SK-N-SH treated with all-trans-retinoic acid at 6 μM for 48 hours (cell line): Measurements from ENCODE around the gene UBTD1.

Source experiments
- OSR1 ChIP-seq: fragments of 250-450 bp; sonication (Bioruptor Pico); IDR thresholded peaks from 2 replicates; pipeline ENCODE4 v1.8.0; 2022; ENCODE audit warnings: moderate library complexity, mild to moderate bottlenecking, inconsistent platforms
- PATZ1 ChIP-seq: fragments of 250-450 bp; sonication (Bioruptor Pico); IDR thresholded peaks from 2 replicates; pipeline ENCODE4 v1.8.0; 2020; ENCODE audit warnings: mild to moderate bottlenecking, moderate library complexity, borderline replicate concordance
- PPARA ChIP-seq: fragments of 250-450 bp; sonication (Bioruptor Pico); IDR thresholded peaks from 2 replicates; pipeline ENCODE4 v1.5.0; 2020; ENCODE audit warnings: mild to moderate bottlenecking, borderline replicate concordance
- RARB ChIP-seq: fragments of 250-450 bp; sonication (Bioruptor Pico); IDR thresholded peaks from 2 replicates; pipeline ENCODE4 v1.8.0; 2021; ENCODE audit warnings: mild to moderate bottlenecking, moderate library complexity
- ZC3H10 ChIP-seq: fragments of 250-450 bp; sonication (Bioruptor Pico); IDR thresholded peaks from 2 replicates; pipeline ENCODE4 v1.5.1; 2021; ENCODE audit warnings: mild to moderate bottlenecking, moderate library complexity

DNA sequence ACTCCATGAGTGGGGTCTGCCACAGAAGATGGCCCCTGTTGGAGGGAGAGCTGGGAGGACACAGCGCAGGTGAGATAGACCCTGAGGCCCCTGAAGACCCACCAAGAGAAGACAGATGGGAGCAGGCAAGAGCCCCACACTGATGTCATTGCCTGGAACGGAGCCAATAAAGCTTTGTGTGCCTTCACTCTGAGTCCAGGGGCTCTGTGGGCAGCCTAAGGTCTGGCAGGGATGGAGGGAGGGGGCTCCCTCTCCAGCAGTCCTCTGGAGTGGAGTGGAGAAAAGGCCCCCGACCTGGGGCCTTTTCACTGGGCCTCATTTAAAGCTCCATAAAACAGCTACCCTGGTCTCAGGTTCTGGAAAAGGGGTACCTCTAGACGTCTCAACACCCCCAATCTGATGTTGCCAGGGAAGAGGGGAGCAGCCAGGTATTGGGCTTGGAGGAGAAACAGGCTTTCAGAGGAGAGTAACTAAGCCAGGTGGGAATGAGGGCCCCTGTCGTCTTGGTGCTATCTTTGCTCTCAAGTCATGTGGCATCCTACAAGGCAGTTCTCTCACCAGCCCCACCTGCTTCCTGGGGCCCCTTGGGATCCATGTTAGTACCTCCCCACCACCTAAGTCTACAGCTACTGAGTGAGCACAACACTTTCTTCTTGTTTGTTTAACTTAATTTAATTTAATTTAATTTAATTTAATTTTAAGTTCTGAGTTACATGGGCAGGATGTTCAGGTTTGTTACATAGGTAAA, 92.2 kb downstream of the UBTD1 start:
- TF ChIP-seq RARB (CRISPR knock-in tag) (no peak), PPARA (CRISPR knock-in tag) (no peak), ZC3H10 (CRISPR knock-in tag) (no peak), PATZ1 (CRISPR knock-in tag) (no peak), OSR1 (CRISPR knock-in tag) (no peak)
